ENCODE data around the gene SVOPL.

The SVOPL gene

GRCh38 chr7:138608275-138608674 is 92.9 kb downstream of the SVOPL start:
- no peak for DNase-seq (ENCODE audit: low read depth, low spot score)

GRCh38 chr7:138607216-138608126 is 93.7 kb downstream of the SVOPL start:
- DNase-seq (ENCODE audit: low read depth, low spot score), result no peak

DNA sequence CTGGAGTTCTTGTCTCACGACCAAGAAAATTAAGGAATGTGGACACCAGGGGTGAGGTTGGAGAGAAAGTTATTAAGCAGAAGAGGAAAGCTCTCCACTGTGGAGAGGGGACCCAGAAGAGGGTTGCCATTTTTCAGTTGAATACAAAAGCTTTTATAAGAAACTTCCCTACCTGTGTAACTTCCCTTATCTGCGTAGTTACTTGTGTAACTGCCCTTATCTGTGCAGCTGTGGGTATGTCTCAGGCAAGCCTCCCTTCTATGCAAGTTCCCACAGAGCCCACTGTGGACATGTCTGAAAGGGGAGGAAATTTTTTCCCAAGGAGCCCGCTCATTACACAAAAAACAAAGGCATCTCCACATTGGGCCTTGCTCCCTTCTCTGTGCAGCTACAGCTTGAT is 94.9 kb downstream of the SVOPL start:
- DNase-seq (ENCODE audit: low read depth, low spot score), result no peak

DNA sequence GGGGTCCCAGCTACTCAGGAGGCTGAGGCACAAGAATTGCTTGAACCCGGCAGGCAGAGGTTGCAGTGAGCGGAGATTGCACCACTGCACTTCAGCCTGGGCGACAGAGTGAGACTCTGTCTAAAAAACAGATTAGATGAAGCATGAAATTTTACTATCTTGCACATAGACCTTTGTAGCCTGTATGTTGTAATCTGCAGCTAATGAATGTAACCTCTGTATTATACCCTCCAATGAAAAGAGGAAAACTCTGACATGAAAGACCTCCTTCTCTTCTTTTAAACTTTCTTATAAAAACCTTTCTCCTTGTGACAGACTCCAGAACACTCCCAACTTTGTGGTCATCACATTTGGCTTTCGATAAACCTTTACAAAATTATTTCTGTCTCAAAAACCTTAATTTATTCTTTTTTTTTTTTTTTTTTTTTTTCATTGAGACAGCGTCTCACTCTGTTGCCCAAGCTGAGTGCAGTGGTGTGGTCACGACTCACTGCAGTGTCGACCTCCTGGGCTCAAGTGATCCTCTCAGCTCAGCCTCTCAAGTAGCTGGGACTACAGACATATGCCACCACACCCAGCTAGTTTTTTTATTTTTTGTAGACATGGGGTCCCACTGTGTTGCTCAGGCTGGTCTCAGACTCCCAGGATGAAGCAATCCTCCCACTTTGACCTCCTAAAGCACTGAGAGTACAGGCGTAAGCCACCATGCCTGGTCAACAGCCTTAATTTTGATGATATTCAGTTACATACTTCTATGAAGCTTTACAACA is 97.4 kb downstream of the SVOPL start:
- DNase-seq (ENCODE audit: low read depth, low spot score), result no peak

DNA sequence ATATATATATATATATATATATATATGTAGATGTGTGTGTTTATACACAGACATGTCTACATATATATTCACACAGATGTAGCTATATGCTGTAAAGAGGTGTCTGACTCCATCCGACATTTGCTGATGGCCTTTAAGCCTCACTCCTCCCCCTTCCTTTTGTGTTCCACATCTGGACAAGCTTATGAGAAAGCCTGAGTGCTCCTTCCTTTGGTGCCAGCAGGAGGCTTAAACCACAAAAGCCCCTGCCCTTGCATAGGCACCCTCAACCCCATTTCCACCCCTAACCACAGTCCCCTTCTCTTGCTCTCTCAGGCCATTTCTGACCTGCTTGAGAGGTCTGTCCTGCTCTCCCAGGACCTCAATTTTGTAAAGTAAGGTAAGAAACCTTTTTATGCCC is 98.7 kb downstream of the SVOPL start:
- no peak for DNase-seq (ENCODE audit: low read depth, low spot score)

DNA sequence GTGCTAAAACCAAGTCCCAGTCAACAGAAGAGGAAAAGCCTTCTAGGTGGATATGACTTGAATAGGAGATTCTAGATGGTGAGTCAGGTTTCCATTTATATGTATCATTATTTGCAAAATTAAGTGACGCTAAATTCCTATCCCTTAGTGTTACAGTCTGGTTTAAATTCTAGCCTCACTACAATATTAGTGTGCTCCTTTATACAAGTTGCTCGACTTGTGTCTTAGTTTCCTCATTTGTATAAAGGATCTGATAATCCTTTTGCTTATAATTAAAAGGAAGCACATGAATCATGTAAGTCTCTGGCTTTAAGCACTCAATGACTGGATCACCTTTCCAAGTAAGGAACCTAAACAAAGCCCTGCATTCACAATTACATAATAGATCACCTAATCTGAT is 105.7 kb downstream of the SVOPL start:
- no peak for DNase-seq (ENCODE audit: low read depth, low spot score)

DNA sequence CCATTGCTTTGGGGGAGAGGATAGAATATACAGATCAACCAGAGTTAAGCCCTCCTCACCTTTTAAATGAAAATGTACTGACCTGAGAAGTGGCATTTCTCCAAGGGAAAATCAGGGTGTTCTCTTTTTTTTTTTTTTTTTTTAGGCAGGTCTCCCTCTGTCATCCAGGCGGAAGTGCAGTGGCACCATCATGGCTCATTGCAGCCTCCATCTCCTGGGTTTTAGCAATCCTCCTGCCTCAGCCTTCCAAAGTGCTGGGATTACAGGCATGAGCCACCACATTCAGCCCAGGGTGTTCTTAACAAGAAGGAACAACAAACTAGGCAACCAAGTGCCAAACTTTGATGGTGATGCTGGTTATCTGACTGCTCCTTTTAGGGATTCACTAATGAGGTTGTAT is 111.0 kb downstream of the SVOPL start:
- no peak for DNase-seq (ENCODE audit: low read depth, low spot score)

DNA sequence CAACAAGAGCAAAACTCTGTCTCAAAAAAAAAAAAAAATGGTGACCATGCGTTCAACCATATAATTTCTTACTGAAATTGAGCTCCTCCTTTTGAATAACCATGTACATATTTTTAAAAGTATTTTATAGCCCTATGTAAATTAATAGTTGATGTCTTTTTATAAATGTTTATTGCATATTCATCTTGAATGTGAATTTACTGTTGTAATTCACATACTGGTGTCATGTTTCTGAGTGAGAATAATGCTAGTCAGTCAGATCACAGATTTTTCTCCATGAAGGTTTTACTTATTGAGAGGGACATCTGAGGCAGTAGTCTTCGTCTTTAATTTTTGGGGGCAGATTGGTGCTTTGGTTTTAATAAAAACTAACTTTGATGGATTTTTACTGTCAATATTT is 112.2 kb downstream of the SVOPL start:
- no peak for DNase-seq (ENCODE audit: low read depth, low spot score)

- DNase-seq (ENCODE audit: low read depth, low spot score), result no peak
Observed at GRCh38 chr7:138587485-138587884, 113.7 kb downstream of the SVOPL start.

GRCh38 chr7:138585283-138585993 is 115.7 kb downstream of the SVOPL start:
- no peak for DNase-seq (ENCODE audit: low read depth, low spot score)

DNA sequence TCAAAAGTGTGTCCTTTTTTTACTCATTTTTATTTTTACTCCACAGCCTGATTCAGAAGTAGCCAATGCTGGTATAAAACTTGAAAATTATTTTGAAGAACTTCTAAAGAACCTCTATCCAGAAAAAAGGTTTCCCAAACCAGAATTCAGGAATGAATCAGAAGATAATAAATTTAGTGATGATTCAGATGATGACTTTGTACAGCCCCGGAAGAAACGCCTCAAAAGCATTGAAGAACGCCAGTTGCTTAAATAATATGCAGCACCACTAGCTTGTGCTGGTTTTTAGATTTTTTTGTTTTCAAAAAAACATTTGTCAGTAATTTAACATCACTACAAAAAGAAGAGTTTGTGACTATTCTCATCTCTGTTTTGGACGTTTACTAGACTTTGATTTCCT is 116.5 kb downstream of the SVOPL start:
- DNase-seq (ENCODE audit: low read depth, low spot score), result no peak

- no peak for DNase-seq (ENCODE audit: low read depth, low spot score)
Observed at GRCh38 chr7:138584283-138584682, 116.9 kb downstream of the SVOPL start.

GRCh38 chr7:138581065-138581464 is 120.1 kb downstream of the SVOPL start:
- DNase-seq (ENCODE audit: low read depth, low spot score), result no peak

- DNase-seq (ENCODE audit: low read depth, low spot score), result no peak
Observed at GRCh38 chr7:138579671-138580070, 121.5 kb downstream of the SVOPL start.

GRCh38 chr7:138579136-138579535 is 122.0 kb downstream of the SVOPL start:
- DNase-seq (ENCODE audit: low read depth, low spot score), result no peak

DNA sequence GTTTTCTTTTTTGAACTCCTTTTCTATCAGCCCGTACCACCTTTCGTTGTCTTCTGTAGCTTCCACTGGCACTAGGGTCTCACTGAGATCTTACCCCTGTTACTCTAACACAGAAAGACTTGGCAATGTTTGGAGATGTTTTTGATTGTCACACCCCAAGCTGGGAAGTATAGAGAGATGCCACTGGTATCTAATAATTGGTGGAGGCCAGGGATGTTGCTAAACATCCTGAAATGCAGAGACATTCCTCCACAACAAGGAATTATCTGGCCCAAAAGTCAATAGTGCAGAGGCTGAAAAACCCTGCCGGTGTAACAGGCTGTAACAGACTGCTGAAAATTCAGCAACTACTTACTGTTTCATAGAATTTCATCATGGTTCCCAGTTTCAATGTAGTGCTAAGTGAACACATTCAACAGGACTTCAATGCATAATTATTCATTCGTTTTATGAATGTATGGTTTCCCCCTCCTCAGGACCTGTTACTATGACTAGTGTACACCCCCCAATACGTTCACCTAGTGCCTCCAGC is 125.2 kb downstream of the SVOPL start:
- no peak for DNase-seq (ENCODE audit: low read depth, low spot score)

- no peak for DNase-seq (ENCODE audit: low read depth, low spot score)
Observed at GRCh38 chr7:138573741-138574140, 127.4 kb downstream of the SVOPL start.

- no peak for DNase-seq (ENCODE audit: low read depth, low spot score)
Observed at GRCh38 chr7:138570715-138571114, 130.4 kb downstream of the SVOPL start.

DNA sequence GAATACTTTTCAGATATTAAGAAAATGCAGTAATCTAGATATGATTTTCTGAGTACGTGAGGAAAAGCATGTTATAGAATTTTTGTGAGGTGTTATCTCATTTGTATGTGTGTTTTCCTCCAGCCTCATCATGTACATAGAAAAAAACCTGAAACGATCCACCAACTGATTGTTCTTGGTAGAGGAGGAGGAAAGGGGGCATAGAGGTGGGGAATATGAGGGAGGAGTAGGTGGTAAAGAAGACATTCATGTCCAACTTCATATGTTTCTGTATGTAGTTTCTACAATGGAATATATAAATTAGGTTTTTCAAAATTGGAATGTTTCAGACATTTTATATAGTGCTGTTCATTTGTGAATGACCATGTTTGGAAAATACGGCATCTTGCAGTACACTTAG is 131.7 kb downstream of the SVOPL start:
- DNase-seq (ENCODE audit: low read depth, low spot score), result no peak

DNA sequence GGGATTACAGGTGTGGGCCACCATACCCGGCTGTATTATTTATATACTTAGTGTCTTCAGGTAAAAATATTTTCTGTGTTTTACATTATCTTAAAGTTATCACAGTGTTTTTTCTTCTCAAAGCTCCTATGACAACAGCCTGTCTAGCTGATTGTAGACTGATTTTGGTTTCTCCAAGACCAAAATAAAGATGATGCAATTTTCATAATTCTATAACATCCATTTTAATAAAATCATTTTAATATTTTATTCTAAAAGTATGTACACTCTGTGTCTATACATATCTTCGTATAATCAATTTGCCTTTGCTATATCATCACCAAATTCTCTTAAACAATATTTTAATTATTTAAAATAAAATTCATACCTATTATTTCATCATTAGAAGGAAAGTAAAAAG is 132.5 kb downstream of the SVOPL start:
- DNase-seq (ENCODE audit: low read depth, low spot score), result no peak

- peak; percentile 44 for DNase-seq (ENCODE audit: low read depth, low spot score)
Observed at GRCh38 chr7:138565451-138566114, 135.6 kb downstream of the SVOPL start.

All from ELF-1 (cell line).